Suprapubic skin (tissue), 4 donors: ENCODE data around the gene PLEKHH1. TPM values are rescaled to one million over a fixed set of nuclear protein-coding genes. Genes with fewer than 3 reads are reported as not detected.

Experiments
- DNase-seq, 2 donors: peaks; one replicate each; pipeline ENCODE4 v3.0.0-alpha.2; 2019; ENCODE audit warnings: low spot score in 2 of 2
- H3K27ac ChIP-seq: fragments of 200-600 bp; sonication (generic); one replicate; pipeline ENCODE4 v1.5.1; 2019
- H3K27me3 ChIP-seq: fragments of 200-600 bp; sonication (generic); one replicate; pipeline ENCODE4 v1.5.1; 2019
- H3K36me3 ChIP-seq: fragments of 200-600 bp; sonication (generic); one replicate; pipeline ENCODE4 v1.5.1; 2019
- H3K4me1 ChIP-seq: fragments of 200-600 bp; sonication (generic); one replicate; pipeline ENCODE4 v1.5.1; 2019
- H3K4me3 ChIP-seq: fragments of 200-600 bp; sonication (generic); one replicate; pipeline ENCODE4 v1.5.1; 2019; ENCODE audit warnings: mild to moderate bottlenecking
- H3K9me3 ChIP-seq: fragments of 200-600 bp; sonication (generic); one replicate; pipeline ENCODE4 v1.5.1; 2019
- EP300 ChIP-seq: sonication (generic); formaldehyde crosslinking; IDR thresholded peaks from one replicate; pipeline ENCODE4 v1.6.1; 2017; ENCODE audit warnings: antibody characterized with exemption
- POLR2A ChIP-seq, 2 donors: fragments of 450-650 bp; IDR thresholded peaks; one replicate each; pipeline ENCODE4 v1.6.1; 2017; ENCODE audit warnings: antibody characterized with exemption in 2 of 2, mild to moderate bottlenecking in 2 of 2, moderate library complexity in 2 of 2
- POLR2AphosphoS5 ChIP-seq, 3 donors: sonication (generic); formaldehyde crosslinking; IDR thresholded peaks; one replicate each; pipeline ENCODE4 v1.6.1; 2017; ENCODE audit warnings: antibody characterized with exemption in 3 of 3
- WGBS: methylation state at CpG from one replicate; pipeline ENCODE4 v1.1.5; 2018; 5-methylcytosine and 5-hydroxymethylcytosine counted together
- total RNA-seq, 4 donors: library from RNA; depleted of rRNA; stranded (reverse); fragments of >200 nt; gene quantifications; one replicate each; pipeline ENCODE4 v1.1.0, GENCODE V29; 2016
- TF ChIP-seq, protein P1 (sequence below), 2 donors: fragments of 200-600 bp in 1 of 2; fragments of 450-650 bp in 1 of 2; sonication (generic) in 1 of 2; IDR thresholded peaks; one replicate each; pipeline ENCODE4 v1.5.1; 2016 to 2019; ENCODE audit warnings: antibody characterized with exemption in 2 of 2, mild to moderate bottlenecking in 1 of 2, moderate library complexity in 1 of 2

Gene PLEKHH1
- total RNA-seq, 4 donors from 2014 or later, result 15.3 to 75.6 (median 23.7) TPM

- no peak overlapping the region for H3K4me3 ChIP-seq
- H3K27ac ChIP-seq, result no peak overlapping the region
- H3K36me3 ChIP-seq, result no peaks in the 10 kb centered on the region
- no peaks in the 10 kb centered on the region for H3K27me3 ChIP-seq
- TF ChIP-seq, protein P1, sequence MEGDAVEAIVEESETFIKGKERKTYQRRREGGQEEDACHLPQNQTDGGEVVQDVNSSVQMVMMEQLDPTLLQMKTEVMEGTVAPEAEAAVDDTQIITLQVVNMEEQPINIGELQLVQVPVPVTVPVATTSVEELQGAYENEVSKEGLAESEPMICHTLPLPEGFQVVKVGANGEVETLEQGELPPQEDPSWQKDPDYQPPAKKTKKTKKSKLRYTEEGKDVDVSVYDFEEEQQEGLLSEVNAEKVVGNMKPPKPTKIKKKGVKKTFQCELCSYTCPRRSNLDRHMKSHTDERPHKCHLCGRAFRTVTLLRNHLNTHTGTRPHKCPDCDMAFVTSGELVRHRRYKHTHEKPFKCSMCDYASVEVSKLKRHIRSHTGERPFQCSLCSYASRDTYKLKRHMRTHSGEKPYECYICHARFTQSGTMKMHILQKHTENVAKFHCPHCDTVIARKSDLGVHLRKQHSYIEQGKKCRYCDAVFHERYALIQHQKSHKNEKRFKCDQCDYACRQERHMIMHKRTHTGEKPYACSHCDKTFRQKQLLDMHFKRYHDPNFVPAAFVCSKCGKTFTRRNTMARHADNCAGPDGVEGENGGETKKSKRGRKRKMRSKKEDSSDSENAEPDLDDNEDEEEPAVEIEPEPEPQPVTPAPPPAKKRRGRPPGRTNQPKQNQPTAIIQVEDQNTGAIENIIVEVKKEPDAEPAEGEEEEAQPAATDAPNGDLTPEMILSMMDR (IDR thresholded peaks at IDR 0.05), result no peak
- no peak for TF ChIP-seq POLR2AphosphoS5 (IDR thresholded peaks at IDR 0.05)
- TF ChIP-seq EP300, result no peak
- TF ChIP-seq POLR2A (IDR thresholded peaks at IDR 0.05), result no peak
- DNase-seq, result no peak
- peaks cover 7% of the 10 kb centered on the region for H3K4me1 ChIP-seq
- WGBS, result 96% methylated on average over 8 of the region's 8 CpGs
- H3K9me3 ChIP-seq, result no peaks in the 10 kb centered on the region
Observed at GRCh38 chr14:67493092-67493717, 39.9 kb upstream of the PLEKHH1 start.

DNA sequence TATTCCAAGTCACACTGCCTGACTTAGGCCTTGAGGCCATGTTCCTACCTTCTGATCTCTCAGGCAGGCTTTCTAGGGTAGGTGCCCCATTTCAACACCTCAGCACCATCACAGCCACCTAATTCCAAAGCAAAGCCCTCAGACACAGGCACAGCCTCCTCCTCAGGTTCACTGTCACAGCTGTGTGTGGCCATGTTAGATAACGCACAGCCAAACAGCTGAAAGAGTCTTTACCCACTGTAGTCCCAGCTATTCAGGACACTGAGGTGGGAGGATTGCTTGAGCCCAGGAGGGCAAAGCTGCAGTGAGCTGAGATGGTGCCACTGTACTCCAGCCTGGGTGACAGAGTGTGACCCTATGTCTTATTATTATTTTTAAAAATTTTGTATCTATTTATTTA lies 37.3 kb upstream of the PLEKHH1 start:
- WGBS, result 100% methylated on average over 1 of the region's 1 CpG
- no peak overlapping the region for H3K4me3 ChIP-seq
- TF ChIP-seq, protein P1 (IDR thresholded peaks at IDR 0.05), result no peak
- no peak for TF ChIP-seq POLR2A (IDR thresholded peaks at IDR 0.05)
- TF ChIP-seq EP300, result no peak
- TF ChIP-seq POLR2AphosphoS5 (IDR thresholded peaks at IDR 0.05), result no peak
- no peaks in the 10 kb centered on the region for H3K36me3 ChIP-seq
- no peaks in the 10 kb centered on the region for H3K27me3 ChIP-seq
- DNase-seq, result no peak
- H3K27ac ChIP-seq, result no peak overlapping the region
- H3K9me3 ChIP-seq, result no peaks in the 10 kb centered on the region
- H3K4me1 ChIP-seq, result no peaks in the 10 kb centered on the region

GRCh38 chr14:67497216-67497615 lies 35.9 kb upstream of the PLEKHH1 start:
- Histone ChIP-seq H3K36me3 (no peaks in the 10 kb centered on the region), H3K27ac (no peak overlapping the region), H3K27me3 (no peaks in the 10 kb centered on the region), H3K4me3 (no peak overlapping the region), H3K9me3 (no peaks in the 10 kb centered on the region), H3K4me1 (no peaks in the 10 kb centered on the region)
- 86% methylated on average over 13 of the region's 13 CpGs for WGBS
- TF ChIP-seq POLR2AphosphoS5 (IDR thresholded peaks at IDR 0.05) (no peak), POLR2A (IDR thresholded peaks at IDR 0.05) (no peak), EP300 (no peak)
- TF ChIP-seq, protein P1 (IDR thresholded peaks at IDR 0.05), result no peak
- no peak for DNase-seq

DNA sequence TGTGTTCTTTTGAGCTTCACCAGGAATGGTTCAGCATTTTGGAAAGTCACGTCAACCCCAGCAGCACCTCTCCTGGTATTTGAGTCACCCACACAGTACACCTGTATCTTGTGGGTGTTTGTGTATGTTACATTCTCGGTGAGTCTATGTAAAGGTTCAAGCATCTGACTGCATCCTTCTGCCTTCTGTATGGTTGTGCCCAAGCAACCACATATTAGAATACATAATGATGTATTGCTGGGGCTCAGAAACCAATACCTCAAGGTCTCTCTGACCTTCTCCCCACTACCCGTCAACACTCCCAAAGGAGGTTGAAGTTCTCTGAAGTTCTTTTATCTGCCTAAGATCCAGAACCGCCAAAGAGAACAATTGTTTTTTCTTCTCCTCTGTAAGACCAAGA lies 35.4 kb upstream of the PLEKHH1 start:
- H3K4me3 ChIP-seq, result no peak overlapping the region
- H3K36me3 ChIP-seq, result no peaks in the 10 kb centered on the region
- no peak for DNase-seq
- TF ChIP-seq EP300, result no peak
- TF ChIP-seq, protein P1 (IDR thresholded peaks at IDR 0.05), result no peak
- TF ChIP-seq POLR2A (IDR thresholded peaks at IDR 0.05), result no peak
- no peak for TF ChIP-seq POLR2AphosphoS5 (IDR thresholded peaks at IDR 0.05)
- 77% methylated on average over 4 of the region's 4 CpGs for WGBS
- no peaks in the 10 kb centered on the region for H3K9me3 ChIP-seq
- H3K27me3 ChIP-seq, result no peaks in the 10 kb centered on the region
- no peaks in the 10 kb centered on the region for H3K4me1 ChIP-seq
- no peak overlapping the region for H3K27ac ChIP-seq

DNA sequence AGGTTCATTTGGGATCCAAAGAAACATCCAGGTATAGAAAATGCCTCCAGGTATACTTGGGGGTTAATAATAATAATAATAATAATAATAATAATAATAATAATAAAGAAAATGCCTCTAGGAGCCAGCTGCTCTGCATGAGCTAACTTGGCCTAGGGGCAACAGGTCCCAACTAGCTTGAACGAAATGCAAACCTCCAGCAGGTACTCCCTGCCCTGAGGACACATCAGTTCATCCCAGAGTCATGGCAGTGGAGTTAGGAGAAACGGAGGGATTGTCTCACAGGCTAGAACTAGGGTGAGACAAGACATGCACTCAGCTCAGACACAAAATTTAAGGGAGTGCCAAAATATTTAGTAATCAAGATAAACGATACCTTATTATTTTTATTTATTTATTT lies 32.1 kb upstream of the PLEKHH1 start:
- H3K9me3 ChIP-seq, result no peaks in the 10 kb centered on the region
- WGBS, result 44% methylated on average over 3 of the region's 3 CpGs
- TF ChIP-seq, protein P1 (IDR thresholded peaks at IDR 0.05), result no peak
- no peak for TF ChIP-seq POLR2AphosphoS5 (IDR thresholded peaks at IDR 0.05)
- TF ChIP-seq POLR2A (IDR thresholded peaks at IDR 0.05), result no peak
- TF ChIP-seq EP300, result no peak
- H3K4me1 ChIP-seq, result no peaks in the 10 kb centered on the region
- H3K27me3 ChIP-seq, result no peaks in the 10 kb centered on the region
- DNase-seq, result no peak
- no peaks in the 10 kb centered on the region for H3K36me3 ChIP-seq
- H3K27ac ChIP-seq, result no peak overlapping the region
- H3K4me3 ChIP-seq, result no peak overlapping the region
